22Rv1 (cell line): Measurements from ENCODE around the gene GDPD5.

Source experiments
- H3K27ac ChIP-seq: fragments of 450-650 bp; 2 replicates; pipeline ENCODE4 v1.5.1; 2017
- CTCF ChIP-seq: fragments of 450-650 bp; IDR thresholded peaks from 2 replicates; pipeline ENCODE4 v1.5.1; 2017; ENCODE audit warnings: mild to moderate bottlenecking
- ZFX ChIP-seq: fragments of 450-650 bp; IDR thresholded peaks from 2 replicates; pipeline ENCODE4 v1.6.1; 2017; ENCODE audit warnings: antibody characterized with exemption, borderline replicate concordance

Gene GDPD5

DNA sequence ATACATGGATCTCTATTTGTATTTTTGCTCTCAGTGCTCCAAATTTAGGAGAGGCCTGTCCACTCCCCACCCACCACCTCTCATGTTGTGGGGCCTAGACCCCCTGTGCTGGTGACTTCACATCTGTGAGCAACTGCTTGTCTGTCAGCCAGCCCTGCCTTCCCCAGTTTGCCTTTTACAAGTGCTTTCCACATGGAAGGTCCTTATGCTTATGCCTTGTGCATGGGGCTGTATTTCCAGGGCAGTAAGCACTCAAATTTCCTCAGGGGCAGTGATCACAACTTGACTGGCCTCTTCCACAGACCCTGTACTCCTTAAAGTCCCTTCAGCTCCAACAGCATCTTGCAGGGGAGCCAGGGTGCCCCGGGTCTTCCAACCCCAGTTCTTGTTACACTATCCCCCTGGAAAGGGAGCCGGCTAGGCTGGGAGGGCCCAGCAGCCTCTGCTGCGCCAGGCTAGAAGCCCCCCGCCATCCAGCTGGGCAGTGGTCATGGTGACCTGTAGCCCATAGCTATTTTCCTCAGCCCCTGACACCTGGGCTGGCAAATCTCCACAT, 29.9 kb downstream of the GDPD5 start:
- no peak overlapping the region for H3K27ac ChIP-seq
- TF ChIP-seq CTCF (no peak), ZFX (no peak)

- TF ChIP-seq CTCF, result no peak
- TF ChIP-seq ZFX, result no peak
- H3K27ac ChIP-seq, result no peak overlapping the region
Observed at GRCh38 chr11:75493626-75494025, 32.1 kb downstream of the GDPD5 start.

DNA sequence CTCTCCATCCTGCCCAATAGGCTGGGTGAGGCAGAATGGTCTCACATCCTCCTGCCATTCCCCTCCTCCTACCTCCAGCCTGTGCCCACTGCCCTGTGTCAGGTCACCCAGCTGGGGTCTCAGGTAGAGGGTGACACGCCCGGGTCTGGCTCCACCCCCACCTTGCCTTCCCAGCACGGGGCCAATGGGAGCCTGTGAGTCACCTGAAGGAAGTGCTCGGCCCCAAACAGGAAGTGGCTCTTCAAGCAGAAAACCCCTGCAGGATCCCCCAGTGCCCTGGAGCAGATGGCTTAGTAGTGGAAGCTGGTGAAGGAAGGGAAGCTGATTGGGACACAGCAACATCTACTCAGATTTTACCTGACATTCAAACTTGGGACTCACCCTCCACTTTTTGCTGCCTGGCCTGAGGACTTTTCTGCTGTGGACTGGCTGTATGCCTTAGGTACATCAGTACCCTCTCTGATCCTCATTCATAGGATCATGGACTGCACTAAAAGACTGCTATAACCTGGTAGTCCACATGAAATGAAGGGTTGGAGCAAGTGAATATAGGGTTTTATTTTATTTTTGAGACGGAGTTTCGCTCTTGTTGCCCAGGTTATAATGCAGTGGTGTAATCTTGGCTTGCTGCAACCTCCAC, 33.4 kb downstream of the GDPD5 start:
- no peak for TF ChIP-seq ZFX
- TF ChIP-seq CTCF, result no peak
- H3K27ac ChIP-seq, result no peak overlapping the region

GRCh38 chr11:75491465-75491864, 34.3 kb downstream of the GDPD5 start:
- no peak for TF ChIP-seq CTCF
- TF ChIP-seq ZFX, result no peak
- no peak overlapping the region for H3K27ac ChIP-seq

DNA sequence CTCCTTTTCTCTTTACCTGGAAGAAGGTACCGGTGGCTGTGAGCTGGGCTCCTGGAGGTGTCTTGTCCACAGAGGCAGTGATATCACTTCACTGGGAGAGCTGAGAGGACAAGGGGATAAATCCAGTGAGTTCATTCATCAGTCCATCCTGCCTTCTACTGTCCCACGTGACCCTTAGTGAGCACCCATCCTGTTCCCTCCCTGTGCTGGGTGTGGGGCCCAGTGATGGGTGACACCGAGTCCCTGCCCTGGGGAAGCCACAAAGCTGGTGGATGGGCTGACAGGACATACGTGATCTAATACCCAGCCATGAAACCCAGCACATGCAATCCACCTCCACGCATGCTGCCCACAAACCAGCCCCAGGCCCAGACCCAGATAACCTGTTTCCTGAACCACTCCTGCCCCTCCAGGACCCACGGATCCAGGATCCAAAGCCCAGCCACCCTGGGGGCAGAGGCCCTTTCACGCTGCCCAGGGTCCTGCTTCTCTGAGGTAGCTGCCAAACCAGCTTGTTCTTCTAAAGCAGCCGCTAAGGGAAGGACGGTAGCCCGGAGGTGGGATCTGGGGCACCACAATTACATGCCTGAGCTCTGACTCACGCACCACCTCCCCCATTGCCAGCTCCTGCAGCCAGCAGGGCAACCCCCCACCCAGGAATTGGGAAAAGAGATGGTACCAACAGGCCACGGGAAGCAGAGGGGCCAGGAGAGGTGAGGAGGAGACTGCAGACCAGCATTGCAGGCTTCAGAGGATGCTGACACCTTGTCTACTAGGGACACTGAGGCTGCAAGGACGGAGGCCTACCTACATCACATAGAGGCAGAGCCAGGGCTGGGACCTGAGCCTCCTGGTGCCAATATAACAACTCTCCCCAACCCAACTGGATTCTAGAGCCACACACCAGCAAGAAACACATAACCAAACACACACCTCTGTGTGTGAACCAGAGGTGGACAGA, 35.2 kb downstream of the GDPD5 start:
- H3K27ac ChIP-seq, result no peak overlapping the region
- no peak for TF ChIP-seq ZFX
- no peak for TF ChIP-seq CTCF

- H3K27ac ChIP-seq, result no peak overlapping the region
- TF ChIP-seq CTCF (no peak), ZFX (no peak)
Observed at GRCh38 chr11:75487365-75487764, 38.4 kb downstream of the GDPD5 start.

DNA sequence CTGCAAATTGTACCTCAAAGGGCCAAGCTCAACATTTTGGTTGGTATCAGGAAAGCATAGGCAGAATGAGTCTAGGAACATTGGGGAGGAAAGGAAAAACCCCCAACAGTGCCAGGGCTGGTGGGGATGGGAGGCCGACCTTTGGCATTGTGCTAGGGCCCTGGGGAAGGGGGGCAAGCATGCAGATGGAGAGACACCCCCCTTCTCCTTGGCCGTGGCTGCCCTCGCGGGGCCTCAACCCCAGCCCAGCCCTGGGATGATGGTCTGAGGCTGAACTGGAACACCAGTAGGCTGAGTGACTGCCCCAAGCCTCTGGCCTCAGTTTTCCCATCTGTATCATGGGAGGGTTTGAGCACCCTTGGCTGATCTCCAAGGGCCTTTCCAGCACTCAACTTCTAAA, 40.0 kb downstream of the GDPD5 start:
- no peak for TF ChIP-seq CTCF
- no peak for TF ChIP-seq ZFX
- no peak overlapping the region for H3K27ac ChIP-seq
